Hematopoietic multipotent progenitor cell treated with erythropoietin and hydrocortisone succinate and interleukin-3 and kit ligand, for 17 days (in vitro differentiated cells): Measurements from ENCODE around the gene SLC35F5.
"Not testable (repeated sequence)": the region's sequence is repeated elsewhere in the genome, so short reads cannot be mapped to it uniquely, and the experiment has no call there.

Source experiments
- DNase-seq: peaks from one replicate; pipeline ENCODE4 v3.0.0-alpha.2; 2015; ENCODE audit warnings: low spot score

Gene SLC35F5

GRCh38 chr2:113756355-113757137, at the start of gene SLC35F5:
Gene SLC35F5 (minus strand): TSS chr2:113756642. CDS start chr2:113756409, 233 bp downstream.
- DNase-seq = peak; percentile 93

- DNase-seq = no peak
Measured at GRCh38 chr2:113799375-113799774, 42.9 kb upstream of the SLC35F5 start.

GRCh38 chr2:113797237-113797636, 40.8 kb upstream of the SLC35F5 start:
- DNase-seq = no peak

GRCh38 chr2:113796592-113797175, 40.2 kb upstream of the SLC35F5 start:
- DNase-seq = no peak

- no peak for DNase-seq
Measured at GRCh38 chr2:113795405-113795920, 39.0 kb upstream of the SLC35F5 start.

- no peak for DNase-seq
Measured at GRCh38 chr2:113791697-113792590, 35.5 kb upstream of the SLC35F5 start.

- DNase-seq = no peak
Measured at GRCh38 chr2:113784823-113785744, 28.6 kb upstream of the SLC35F5 start.

- DNase-seq = no peak
Measured at GRCh38 chr2:113780472-113780871, 24.0 kb upstream of the SLC35F5 start.

- no peak for DNase-seq
Measured at GRCh38 chr2:113777371-113777770, 20.9 kb upstream of the SLC35F5 start.

GRCh38 chr2:113776949-113777348, 20.5 kb upstream of the SLC35F5 start:
- DNase-seq = no peak

GRCh38 chr2:113774616-113775015, 18.2 kb upstream of the SLC35F5 start:
- DNase-seq = not testable (repeated sequence)

- no peak for DNase-seq
Measured at GRCh38 chr2:113770929-113771328, 14.5 kb upstream of the SLC35F5 start.

- no peak for DNase-seq
Measured at GRCh38 chr2:113769555-113769954, 13.1 kb upstream of the SLC35F5 start.

GRCh38 chr2:113768770-113769169, 12.3 kb upstream of the SLC35F5 start:
- DNase-seq = no peak

GRCh38 chr2:113767811-113768460, 11.5 kb upstream of the SLC35F5 start:
- no peak for DNase-seq

GRCh38 chr2:113765276-113765675, 8.8 kb upstream of the SLC35F5 start:
- no peak for DNase-seq

- DNase-seq = no peak
Measured at GRCh38 chr2:113762377-113763118, 6.1 kb upstream of the SLC35F5 start.

- no peak for DNase-seq
Measured at GRCh38 chr2:113760400-113760799, 4.0 kb upstream of the SLC35F5 start.

- DNase-seq = no peak
Measured at GRCh38 chr2:113757138-113757657, 756 bp upstream of the SLC35F5 start.

- DNase-seq = peak; percentile 48
Measured at GRCh38 chr2:113755835-113756354, 547 bp downstream of the SLC35F5 start.
